GM18519 (cell line): ENCODE results near the gene TSHZ2.

Source experiments
- ATAC-seq: cut with Tn5 transposase; IDR thresholded peaks from one replicate; pipeline ENCODE4 v1.9.1; 2021; ENCODE audit warnings: mild to moderate bottlenecking, moderate library complexity; ENCODE audit not compliant: unreplicated experiment, low FRiP score

Gene TSHZ2

DNA sequence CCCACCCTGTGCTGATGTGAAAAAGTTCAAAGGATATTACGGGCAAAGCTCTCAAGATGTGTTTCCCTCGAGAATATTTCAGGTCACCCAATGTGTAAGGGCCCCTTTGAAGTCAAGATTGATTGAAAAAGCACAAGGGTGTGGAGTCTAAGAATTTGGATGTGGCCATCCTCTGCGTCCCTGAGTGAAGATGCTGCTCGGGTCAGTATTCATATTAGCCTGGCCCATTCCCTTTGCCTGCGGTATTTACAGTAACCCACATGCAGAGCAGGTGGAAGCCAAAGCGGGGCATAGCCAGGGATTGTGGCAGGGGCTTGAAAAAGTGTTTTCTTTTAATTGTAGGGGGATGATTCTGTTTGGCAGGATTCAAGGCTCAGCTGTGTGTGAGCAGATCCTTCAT lies 211.0 kb downstream of the TSHZ2 start:
- no peak for ATAC-seq

- no peak for ATAC-seq
Measured at GRCh38 chr20:53186635-53187034, 214.5 kb downstream of the TSHZ2 start.

DNA sequence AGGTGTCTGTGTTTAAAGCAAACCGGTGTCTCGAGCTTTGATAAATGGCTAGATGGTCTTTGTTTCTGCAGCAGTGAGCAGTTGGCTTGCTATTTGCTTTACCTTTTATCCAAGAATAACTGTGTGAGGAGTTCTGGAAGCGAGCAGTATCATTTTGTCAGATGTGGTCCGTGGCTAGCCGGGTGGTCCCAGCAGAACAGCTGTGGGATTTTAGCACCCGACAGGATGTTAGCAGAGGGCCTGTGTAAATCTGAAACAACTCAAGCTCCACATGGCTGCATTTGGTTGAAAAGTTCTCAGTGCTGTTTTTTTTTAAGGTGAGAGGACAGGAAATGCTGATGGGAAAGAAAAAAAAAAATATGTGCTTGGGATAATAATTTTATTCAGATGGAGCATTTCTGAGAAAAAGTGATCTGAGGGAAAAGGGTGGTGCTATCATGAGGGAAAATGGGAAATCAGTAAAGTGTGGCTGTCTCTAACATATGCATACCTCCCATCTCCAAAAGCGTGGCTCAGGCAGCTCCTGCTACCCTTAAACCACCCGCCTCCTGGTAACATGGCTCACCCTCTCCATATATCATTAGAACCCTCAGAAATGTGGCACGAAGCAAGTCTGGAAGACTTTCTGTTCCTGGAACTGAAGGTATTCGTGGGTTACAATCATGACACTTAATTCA lies 215.4 kb downstream of the TSHZ2 start:
- ATAC-seq: no peak

DNA sequence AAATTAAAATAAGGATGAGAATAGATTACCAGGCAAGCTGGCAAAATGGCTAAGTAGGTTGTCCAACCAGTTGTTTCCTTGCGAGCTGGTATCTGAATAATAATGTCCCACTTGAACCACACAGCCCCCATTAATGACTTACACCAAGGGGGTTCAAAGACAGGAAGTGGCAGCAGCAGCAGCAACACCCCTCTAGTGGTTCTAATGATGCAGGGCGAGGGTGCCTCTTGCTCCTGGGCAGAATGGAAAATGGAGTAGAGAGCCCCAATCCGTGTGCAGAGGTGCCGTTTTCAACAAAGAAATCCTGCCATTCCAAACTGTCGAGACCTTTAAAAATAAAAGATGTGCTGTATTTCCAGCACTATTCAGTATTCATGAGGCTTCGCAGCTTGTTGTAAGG lies 218.1 kb downstream of the TSHZ2 start:
- ATAC-seq: no peak

DNA sequence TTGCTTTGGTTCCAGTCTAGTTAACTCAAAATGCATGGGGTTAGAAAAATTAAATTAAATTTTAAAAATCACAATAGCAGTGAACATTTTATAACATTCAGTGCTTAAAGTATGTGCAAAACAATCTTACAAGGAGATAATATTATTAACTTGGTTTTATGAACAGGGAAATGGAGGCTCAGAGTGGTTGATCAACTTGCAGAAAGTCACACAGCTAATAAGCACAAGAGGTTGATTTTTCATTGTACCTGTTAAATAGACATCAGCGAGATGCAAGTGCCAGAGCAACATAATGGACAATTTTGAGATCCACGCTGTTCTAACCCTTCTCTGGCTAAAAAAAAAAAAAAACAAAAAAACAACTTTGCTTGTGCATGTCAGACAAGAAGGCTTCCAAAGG lies 219.8 kb downstream of the TSHZ2 start:
- ATAC-seq: no peak

DNA sequence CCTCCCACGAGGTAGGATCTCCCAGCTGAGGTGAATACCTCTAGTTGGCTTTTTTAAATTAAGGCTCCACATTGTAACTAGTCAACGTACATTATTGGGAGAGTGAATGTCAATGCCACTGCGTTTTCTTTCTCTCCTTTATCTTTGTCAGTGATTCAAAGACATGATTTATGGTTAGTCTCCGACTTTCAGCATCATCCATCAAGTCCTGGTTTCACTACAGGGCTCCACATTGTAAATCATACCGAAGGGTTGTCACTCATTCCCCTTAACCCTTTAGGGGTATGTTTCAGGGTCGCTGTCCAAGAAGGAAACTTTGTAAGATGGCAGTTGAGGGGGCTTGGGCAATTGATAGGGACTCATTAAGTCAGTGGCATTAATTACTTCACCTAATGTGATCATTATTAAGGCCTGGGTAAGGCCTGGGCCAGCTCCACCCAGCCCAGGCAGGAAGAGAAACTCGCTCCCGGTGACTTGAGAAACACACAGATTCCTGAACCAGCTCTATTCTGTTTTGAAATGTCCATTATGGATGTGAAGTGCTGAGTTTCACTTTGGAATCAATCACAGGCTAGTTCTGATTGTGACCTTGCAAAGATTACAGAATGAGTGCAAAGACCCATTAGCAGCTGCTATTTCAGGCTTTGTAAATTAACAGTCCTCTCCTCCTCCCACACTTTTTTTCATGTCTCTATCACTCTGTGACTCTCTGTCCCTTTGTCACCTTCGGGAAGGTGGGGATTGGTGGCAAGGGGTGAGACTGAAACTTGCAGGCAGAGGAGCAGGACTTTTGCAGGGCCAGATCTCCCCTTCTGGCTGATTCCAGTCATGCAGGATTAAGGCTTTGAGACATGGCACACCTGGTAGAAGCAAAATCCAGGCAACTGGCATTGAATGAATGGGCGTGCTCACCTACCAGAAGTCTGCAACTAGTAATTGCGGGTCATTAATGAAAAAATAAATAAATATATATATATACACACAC lies 222.4 kb downstream of the TSHZ2 start:
- no peak for ATAC-seq

GRCh38 chr20:53195876-53196610 lies 223.9 kb downstream of the TSHZ2 start:
- no peak for ATAC-seq

DNA sequence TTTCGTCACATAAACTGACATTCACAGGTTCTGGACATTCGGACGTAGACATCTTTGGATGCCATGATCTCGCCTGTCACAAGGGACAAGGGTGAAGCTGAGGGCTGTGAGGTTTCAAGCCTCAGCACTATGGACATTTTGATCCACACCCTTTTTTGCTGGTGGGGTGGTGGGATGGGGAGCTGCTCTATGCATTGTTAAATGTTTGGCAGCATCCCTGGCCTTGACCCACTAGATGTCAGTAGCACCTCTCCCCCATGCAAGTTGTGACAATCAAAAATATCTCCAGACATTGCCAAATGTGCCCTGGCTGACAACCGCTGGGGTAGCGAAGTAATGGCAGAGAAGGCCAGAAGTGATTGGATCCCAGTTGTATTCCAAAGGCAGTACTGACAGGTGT lies 229.4 kb downstream of the TSHZ2 start:
- no peak for ATAC-seq

- ATAC-seq: no peak
Measured at GRCh38 chr20:53202777-53203176, 230.6 kb downstream of the TSHZ2 start.

- no peak for ATAC-seq
Measured at GRCh38 chr20:53205046-53205445, 232.9 kb downstream of the TSHZ2 start.

- no peak for ATAC-seq
Measured at GRCh38 chr20:53208110-53208832, 236.1 kb downstream of the TSHZ2 start.

GRCh38 chr20:53210041-53210440 lies 237.9 kb downstream of the TSHZ2 start:
- no peak for ATAC-seq

GRCh38 chr20:53210931-53211330 lies 238.8 kb downstream of the TSHZ2 start:
- ATAC-seq: no peak

- ATAC-seq: no peak
Measured at GRCh38 chr20:53212018-53212417, 239.9 kb downstream of the TSHZ2 start.

DNA sequence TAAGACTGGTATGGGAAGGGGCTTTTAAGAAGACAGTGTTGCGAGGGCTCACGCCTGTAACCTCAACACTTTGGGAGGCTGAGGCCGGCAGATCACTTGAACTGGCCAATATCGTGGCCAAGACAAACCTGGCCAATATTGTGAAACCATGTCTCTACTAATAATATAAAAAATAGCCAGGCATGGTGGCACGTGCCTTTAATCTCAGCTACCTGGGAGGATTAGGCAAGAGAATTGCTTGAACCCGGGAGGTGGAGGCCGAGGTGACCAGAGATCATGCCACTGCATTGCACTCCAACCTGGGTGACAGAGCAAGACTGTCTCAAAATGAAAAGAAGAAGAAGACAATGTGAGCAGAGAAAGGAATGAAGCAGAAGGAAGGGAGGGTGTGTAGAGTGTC lies 242.2 kb downstream of the TSHZ2 start:
- no peak for ATAC-seq

- ATAC-seq: peak; percentile 52
Measured at GRCh38 chr20:53215166-53215565, 243.0 kb downstream of the TSHZ2 start.

DNA sequence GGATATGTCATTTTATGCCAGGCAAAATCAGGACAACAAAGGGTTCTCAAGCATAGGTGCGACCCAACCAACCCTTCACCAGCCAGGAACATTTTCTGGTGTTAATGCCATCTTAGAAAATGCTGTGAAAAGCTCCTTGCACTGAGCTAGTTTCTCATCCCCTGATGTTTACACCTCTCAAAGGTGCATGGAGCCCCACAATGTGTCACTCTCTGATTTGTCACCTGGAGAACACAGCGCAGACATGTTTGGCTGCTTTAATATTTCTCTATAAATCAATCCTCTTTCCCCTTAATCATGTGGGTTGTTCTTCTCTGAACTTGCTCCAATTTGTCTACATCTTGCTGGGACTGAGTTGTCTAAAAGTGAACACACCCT lies 244.3 kb downstream of the TSHZ2 start:
- ATAC-seq: no peak

- peak; percentile 62 for ATAC-seq
Measured at GRCh38 chr20:53216856-53217576, 244.9 kb downstream of the TSHZ2 start.

DNA sequence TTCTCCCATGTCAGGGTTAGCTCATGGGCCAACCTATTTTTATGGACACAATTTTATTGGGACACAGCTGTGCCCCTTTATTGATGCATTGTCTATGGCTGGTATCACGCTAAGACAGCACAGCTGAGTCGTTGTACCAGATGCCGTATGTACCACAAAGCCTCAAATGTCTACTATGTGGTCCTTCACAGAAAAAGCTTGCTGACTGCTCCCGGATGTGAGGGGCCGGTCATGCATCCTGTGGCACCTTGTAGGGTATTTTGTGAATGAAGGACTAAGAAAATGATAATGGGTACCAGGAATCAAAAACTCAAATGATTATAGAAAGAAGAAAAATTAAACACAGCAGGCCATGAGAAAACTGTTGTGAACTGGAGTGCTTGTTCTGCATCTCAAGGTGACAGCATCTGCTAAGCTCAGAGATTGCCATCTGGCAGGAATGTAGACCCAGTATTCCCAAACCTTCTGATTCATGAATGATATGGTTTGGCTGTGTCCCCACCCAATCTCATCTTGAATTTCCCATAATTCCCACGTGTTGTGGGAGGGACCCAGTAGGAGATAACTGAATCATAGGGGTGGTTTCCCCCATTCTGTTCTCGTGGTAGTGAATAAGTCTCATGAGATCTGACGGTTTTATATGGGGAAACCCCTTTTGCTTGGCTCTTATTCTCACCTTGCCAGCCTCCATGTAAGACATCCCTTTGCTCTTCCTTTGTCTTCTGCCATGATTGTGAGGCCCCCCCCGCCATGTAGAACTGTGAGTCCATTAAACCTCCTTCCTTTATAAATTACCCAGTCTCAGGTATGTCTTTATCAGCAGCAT lies 248.5 kb downstream of the TSHZ2 start:
- ATAC-seq: no peak
